ENCODE data around the gene NLRP14. TPM values are rescaled to one million over a fixed set of nuclear protein-coding genes. Genes with fewer than 3 reads are reported as not detected.

Gene NLRP14, protein sequence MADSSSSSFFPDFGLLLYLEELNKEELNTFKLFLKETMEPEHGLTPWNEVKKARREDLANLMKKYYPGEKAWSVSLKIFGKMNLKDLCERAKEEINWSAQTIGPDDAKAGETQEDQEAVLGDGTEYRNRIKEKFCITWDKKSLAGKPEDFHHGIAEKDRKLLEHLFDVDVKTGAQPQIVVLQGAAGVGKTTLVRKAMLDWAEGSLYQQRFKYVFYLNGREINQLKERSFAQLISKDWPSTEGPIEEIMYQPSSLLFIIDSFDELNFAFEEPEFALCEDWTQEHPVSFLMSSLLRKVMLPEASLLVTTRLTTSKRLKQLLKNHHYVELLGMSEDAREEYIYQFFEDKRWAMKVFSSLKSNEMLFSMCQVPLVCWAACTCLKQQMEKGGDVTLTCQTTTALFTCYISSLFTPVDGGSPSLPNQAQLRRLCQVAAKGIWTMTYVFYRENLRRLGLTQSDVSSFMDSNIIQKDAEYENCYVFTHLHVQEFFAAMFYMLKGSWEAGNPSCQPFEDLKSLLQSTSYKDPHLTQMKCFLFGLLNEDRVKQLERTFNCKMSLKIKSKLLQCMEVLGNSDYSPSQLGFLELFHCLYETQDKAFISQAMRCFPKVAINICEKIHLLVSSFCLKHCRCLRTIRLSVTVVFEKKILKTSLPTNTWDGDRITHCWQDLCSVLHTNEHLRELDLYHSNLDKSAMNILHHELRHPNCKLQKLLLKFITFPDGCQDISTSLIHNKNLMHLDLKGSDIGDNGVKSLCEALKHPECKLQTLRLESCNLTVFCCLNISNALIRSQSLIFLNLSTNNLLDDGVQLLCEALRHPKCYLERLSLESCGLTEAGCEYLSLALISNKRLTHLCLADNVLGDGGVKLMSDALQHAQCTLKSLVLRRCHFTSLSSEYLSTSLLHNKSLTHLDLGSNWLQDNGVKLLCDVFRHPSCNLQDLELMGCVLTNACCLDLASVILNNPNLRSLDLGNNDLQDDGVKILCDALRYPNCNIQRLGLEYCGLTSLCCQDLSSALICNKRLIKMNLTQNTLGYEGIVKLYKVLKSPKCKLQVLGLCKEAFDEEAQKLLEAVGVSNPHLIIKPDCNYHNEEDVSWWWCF
- not detected in 5 replicates for total RNA-seq (2022; extraction: Qiagen RNA extraction)

DNA sequence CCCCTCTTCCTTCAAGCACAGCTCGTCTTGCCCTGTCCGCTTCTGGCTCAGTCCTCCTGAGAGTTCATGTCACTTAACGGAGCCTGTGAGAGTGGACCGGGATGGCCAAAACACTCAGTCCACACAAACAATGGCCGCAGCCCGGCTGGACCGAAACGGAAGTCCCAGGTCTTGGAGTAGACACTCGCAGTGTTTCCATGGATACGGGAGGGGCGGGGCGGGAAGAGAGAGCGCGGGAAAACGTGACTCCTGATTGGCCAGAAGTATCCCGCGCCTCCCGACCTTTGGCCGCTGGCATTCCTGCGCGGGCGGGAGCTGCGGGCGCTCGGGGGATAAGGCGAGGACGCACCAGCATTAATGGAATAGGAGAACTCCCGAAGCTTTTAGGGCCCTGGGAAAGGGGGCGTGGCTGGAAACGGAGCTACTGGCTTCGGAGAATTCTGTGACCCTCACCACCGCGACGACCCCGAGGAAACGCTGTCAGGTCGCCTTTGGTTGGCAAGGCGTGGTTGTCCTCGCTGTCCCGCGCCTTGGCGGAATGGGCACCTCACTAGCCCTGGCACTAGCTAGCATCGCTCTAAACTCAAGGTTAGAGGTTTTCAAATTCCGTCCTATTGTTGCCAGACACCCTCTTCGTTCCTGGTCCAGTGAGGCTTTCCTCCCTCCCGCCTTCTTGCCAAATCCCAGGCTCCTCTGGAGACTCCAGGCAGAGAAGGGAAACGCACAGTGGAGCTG, at the start of gene NLRP14, which contains the start of gene ZNF214:
Gene NLRP14 (plus strand): TSS at position 297 of the 735 bp plus-strand sequence. CDS start 18,108 bp downstream, outside the sequence.
Gene ZNF214 (minus strand): TSS at position 164 of the 735 bp plus-strand sequence. CDS start 17,511 bp downstream, outside the sequence.

GRCh38 chr11:7088921-7089320, 68.6 kb downstream of the NLRP14 start, which contains the start of gene RBMXL2:
Gene RBMXL2, plus strand, starts transcription at chr11:7088998. Its CDS starts 123 bp downstream, at chr11:7089121.

Other genes with a start within 250 kb of the NLRP14 start
- gene OR2AG2, start 248.5 kb upstream of the NLRP14 start, total RNA-seq (2022; extraction: Qiagen RNA extraction): 0.07 to 0.20 TPM in 2 of 5 replicates, not detected in the others
- not detected in 5 replicates for gene OR2AG1, start 237.5 kb upstream of the NLRP14 start, total RNA-seq (2022; extraction: Qiagen RNA extraction)
- gene OR6A2, start 220.8 kb upstream of the NLRP14 start, total RNA-seq (2022; extraction: Qiagen RNA extraction): not detected in 5 replicates
- gene OR10A5, start 174.8 kb upstream of the NLRP14 start, total RNA-seq (2022; extraction: Qiagen RNA extraction): not detected in 5 replicates
- gene OR10A2, start 157.4 kb upstream of the NLRP14 start, total RNA-seq (2022; extraction: Qiagen RNA extraction): not detected in 5 replicates
- gene OR10A4, start 143.9 kb upstream of the NLRP14 start, total RNA-seq (2022; extraction: Qiagen RNA extraction): not detected in 5 replicates
- not detected in 5 replicates for gene OR2D2, start 128.0 kb upstream of the NLRP14 start, total RNA-seq (2022; extraction: Qiagen RNA extraction)
- not detected in 5 replicates for gene OR2D3, start 99.5 kb upstream of the NLRP14 start, total RNA-seq (2022; extraction: Qiagen RNA extraction)
- gene ZNF215, start 94.1 kb upstream of the NLRP14 start, total RNA-seq (2022; extraction: Qiagen RNA extraction): 0.78 to 1.0 TPM (median 0.85 TPM) in 5 replicates
- 0.76 to 1.9 TPM (median 0.83 TPM) in 5 replicates for gene ZNF214, start 133 bp upstream of the NLRP14 start, total RNA-seq (2022; extraction: Qiagen RNA extraction)
- not detected in 5 replicates for gene RBMXL2, start 68.5 kb downstream of the NLRP14 start, total RNA-seq (2022; extraction: Qiagen RNA extraction)
- 0.07 to 0.22 TPM (median 0.17 TPM) in 5 replicates for gene SYT9, start 231.4 kb downstream of the NLRP14 start, total RNA-seq (2022; extraction: Qiagen RNA extraction)